H9 (cell line): ENCODE data around the gene NPY1R. TPM values are rescaled to one million over a fixed set of nuclear protein-coding genes. Genes with fewer than 3 reads are reported as not detected.

Experiments
- DNase-seq: peaks from one replicate; pipeline ENCODE4 v3.0.0-alpha.2; 2017
- H2AFZ ChIP-seq: one replicate; pipeline ENCODE4 v1.6.1; 2013; ENCODE audit warnings: mild to moderate bottlenecking, low read length, control low read depth, moderate library complexity
- H2AK5ac ChIP-seq: 2 replicates; pipeline ENCODE4 v1.6.1; 2013; ENCODE audit warnings: low read length, control low read depth, mixed read lengths; ENCODE audit not compliant: insufficient read length
- H2BK120ac ChIP-seq: one replicate; pipeline ENCODE4 v1.6.1; 2013; ENCODE audit warnings: low read depth, mild to moderate bottlenecking, low read length, control low read depth, inconsistent platforms; ENCODE audit not compliant: poor library complexity, severe bottlenecking
- H2BK12ac ChIP-seq: 2 replicates; pipeline ENCODE4 v1.6.1; 2013; ENCODE audit warnings: low read length, control low read depth, mixed read lengths, low read depth; ENCODE audit not compliant: insufficient read length
- H2BK15ac ChIP-seq: 2 replicates; pipeline ENCODE4 v1.6.1; 2013; ENCODE audit warnings: low read depth, low read length, control low read depth
- H2BK20ac ChIP-seq: one replicate; pipeline ENCODE4 v1.6.1; 2013; ENCODE audit warnings: low read depth, mild to moderate bottlenecking, low read length, control low read depth, inconsistent platforms; ENCODE audit not compliant: poor library complexity, severe bottlenecking
- H2BK5ac ChIP-seq: 2 replicates; pipeline ENCODE4 v1.6.1; 2013; ENCODE audit warnings: low read length, control low read depth, mixed read lengths; ENCODE audit not compliant: insufficient read length
- H3K14ac ChIP-seq: 2 replicates; pipeline ENCODE4 v1.6.1; 2013; ENCODE audit warnings: low read length, control low read depth; ENCODE audit not compliant: insufficient read depth
- H3K18ac ChIP-seq: 2 replicates; pipeline ENCODE4 v1.6.1; 2013; ENCODE audit warnings: low read depth, mild to moderate bottlenecking, mixed read lengths, low read length, control low read depth; ENCODE audit not compliant: insufficient read length
- H3K23ac ChIP-seq: 2 replicates; pipeline ENCODE4 v1.6.1; 2013; ENCODE audit warnings: low read length, control low read depth, mixed read lengths, low read depth; ENCODE audit not compliant: insufficient read length
- H3K23me2 ChIP-seq: 2 replicates; pipeline ENCODE4 v1.6.1; 2013; ENCODE audit warnings: low read depth, mild to moderate bottlenecking, mixed read lengths, low read length, control low read depth; ENCODE audit not compliant: insufficient read length, poor library complexity, severe bottlenecking
- H3K27ac ChIP-seq: 2 replicates; pipeline ENCODE4 v1.5.1; 2013; ENCODE audit warnings: low read length, control low read depth, mixed read lengths, low read depth; ENCODE audit not compliant: insufficient read length
- H3K27me3 ChIP-seq: 2 replicates; pipeline ENCODE4 v1.6.1; 2013; ENCODE audit warnings: low read length, control low read depth, inconsistent platforms; ENCODE audit not compliant: insufficient read depth
- H3K4ac ChIP-seq: 2 replicates; pipeline ENCODE4 v1.6.1; 2013; ENCODE audit warnings: low read depth, mild to moderate bottlenecking, control low read depth, inconsistent platforms, low read length, moderate library complexity
- H3K4me1 ChIP-seq: 2 replicates; pipeline ENCODE4 v1.6.1; 2013; ENCODE audit warnings: low read length, control low read depth, inconsistent platforms; ENCODE audit not compliant: insufficient read depth
- H3K4me2 ChIP-seq: 2 replicates; pipeline ENCODE4 v1.6.1; 2013; ENCODE audit warnings: low read length, control low read depth, mixed read lengths; ENCODE audit not compliant: insufficient read length, insufficient read depth
- H3K56ac ChIP-seq: 2 replicates; pipeline ENCODE4 v1.6.1; 2013; ENCODE audit warnings: low read depth, mild to moderate bottlenecking, mixed read lengths, low read length, control low read depth; ENCODE audit not compliant: insufficient read length
- H3K79me1 ChIP-seq: 2 replicates; pipeline ENCODE4 v1.6.1; 2013; ENCODE audit warnings: low read depth, mild to moderate bottlenecking, moderate library complexity, low read length, control low read depth, inconsistent platforms; ENCODE audit not compliant: insufficient read depth, poor library complexity, severe bottlenecking
- H3K79me2 ChIP-seq: 2 replicates; pipeline ENCODE4 v1.6.1; 2013; ENCODE audit warnings: low read length, control low read depth, inconsistent platforms; ENCODE audit not compliant: insufficient read depth
- H3K9ac ChIP-seq: 2 replicates; pipeline ENCODE4 v1.6.1; 2013; ENCODE audit warnings: low read length, control low read depth, mixed read lengths; ENCODE audit not compliant: insufficient read length; ENCODE audit errors: extremely low read depth
- H3K9me3 ChIP-seq: one replicate; pipeline ENCODE4 v1.6.1; 2013; ENCODE audit warnings: low read depth, low read length, inconsistent platforms; ENCODE audit not compliant: control insufficient read depth
- H3T11ph ChIP-seq: one replicate; pipeline ENCODE4 v1.6.1; 2013; ENCODE audit warnings: mild to moderate bottlenecking, low read length, control low read depth, inconsistent platforms
- H4K20me1 ChIP-seq: one replicate; pipeline ENCODE4 v1.6.1; 2013; ENCODE audit not compliant: control insufficient read depth, insufficient read length, insufficient read depth
- H4K5ac ChIP-seq: 2 replicates; pipeline ENCODE4 v1.6.1; 2013; ENCODE audit warnings: low read depth, mild to moderate bottlenecking, mixed read lengths, low read length, control low read depth; ENCODE audit not compliant: insufficient read length
- H4K8ac ChIP-seq: replicated peaks from 2 replicates; pipeline ENCODE4 v1.6.1; 2013; ENCODE audit warnings: low read length, control low read depth, mixed read lengths, low read depth; ENCODE audit not compliant: insufficient read length
- H4K91ac ChIP-seq: 2 replicates; pipeline ENCODE4 v1.6.1; 2013; ENCODE audit warnings: low read depth, mild to moderate bottlenecking, moderate library complexity, mixed read lengths, low read length, control low read depth; ENCODE audit not compliant: insufficient read length
- H3K27ac Mint-ChIP-seq, 3 experiments: 2 replicates in 2 of 3; 3 replicates in 1 of 3; pipeline ENCODE4 v1.8.0; 2020 to 2021; ENCODE audit warnings: mixed read lengths in 3 of 3, mild to moderate bottlenecking in 1 of 3, moderate library complexity in 1 of 3
- H3K27me3 Mint-ChIP-seq: 2 replicates; pipeline ENCODE4 v1.8.0; 2021; ENCODE audit warnings: low read depth, mild to moderate bottlenecking, moderate library complexity, mixed read lengths
- H3K36me3 Mint-ChIP-seq, 3 experiments: 2 replicates in 2 of 3; 3 replicates in 1 of 3; pipeline ENCODE4 v1.8.0; 2020 to 2021; ENCODE audit warnings: low read depth in 3 of 3, mixed read lengths in 3 of 3; ENCODE audit not compliant: insufficient read depth in 1 of 3
- H3K4me1 Mint-ChIP-seq, 2 experiments: 2 replicates each; pipeline ENCODE4 v1.8.0; 2020; ENCODE audit warnings: mixed read lengths in 2 of 2
- H3K4me3 Mint-ChIP-seq, 2 experiments: 2 replicates in 1 of 2; 3 replicates in 1 of 2; pipeline ENCODE4 v1.8.0; 2020 to 2021; ENCODE audit warnings: mild to moderate bottlenecking in 2 of 2, mixed read lengths in 2 of 2, moderate library complexity in 1 of 2
- H3K9me3 Mint-ChIP-seq, 2 experiments: 2 replicates in 1 of 2; 3 replicates in 1 of 2; pipeline ENCODE4 v1.8.0; 2020; ENCODE audit warnings: mild to moderate bottlenecking in 2 of 2, mixed read lengths in 2 of 2, moderate library complexity in 1 of 2
- CTCF ChIP-seq: fragments of 200-600 bp; sonication (generic); conservative IDR thresholded peaks from 3 replicates; pipeline ENCODE4 v1.8.0; 2021; ENCODE audit warnings: antibody characterized with exemption, mild to moderate bottlenecking
- WGBS: extraction: QIAGEN DNeasy Blood & Tissue Kit; methylation state at CpG from one replicate; pipeline ENCODE4 v1.1.7; 2013; ENCODE audit warnings: missing lambda C conversion rate, low lambda C conversion rate, mixed read lengths; ENCODE audit not compliant: insufficient read length; ENCODE audit errors: extremely low coverage; 5-methylcytosine and 5-hydroxymethylcytosine counted together
- total RNA-seq: library from RNA; stranded (reverse); gene quantifications from 2 replicates; pipeline ENCODE4 v1.2.1, GENCODE V29; 2021

Gene NPY1R
- total RNA-seq, 1 experiment from 2014 or later: 27.3 TPM

GRCh38 chr4:163335384-163335783 lies 3.0 kb upstream of the NPY1R start:
- Histone ChIP-seq H3K4ac (no peak overlapping the region), H4K5ac (no peak overlapping the region), H4K91ac (no peak overlapping the region), H3K14ac (no peak overlapping the region), H3K18ac (no peak overlapping the region), H2BK120ac (no peak overlapping the region), H3K9me3 (no peaks in the 10 kb centered on the region), H3K79me2 (0 out of 2 replicates have a peak, but pooled peaks cover 2% of the 10 kb centered on the region), H3K27me3 (peaks cover 8% of the 10 kb centered on the region; the same call in 1 of the 2 replicates), H3K23me2 (peaks cover 14% of the 10 kb centered on the region), H3T11ph (no peak overlapping the region), H2BK12ac (no peak overlapping the region), H4K20me1 (no peaks in the 10 kb centered on the region), H2AK5ac (no peak overlapping the region), H3K23ac (no peak overlapping the region), H3K56ac (no peak overlapping the region), H3K4me2 (no peak overlapping the region), H2BK5ac (no peak overlapping the region), H3K4me1 (no peaks in the 10 kb centered on the region; the same call in 1 of the 2 replicates), H2BK15ac (no peak overlapping the region), H4K8ac (no peak overlapping the region), H3K79me1 (no peaks in the 10 kb centered on the region), H2BK20ac (no peak overlapping the region), H3K9ac (no peak overlapping the region), H2AFZ (no peak overlapping the region), H3K27ac (no peak overlapping the region)
- Mint-ChIP-seq H3K4me3 (no peak overlapping the region), H3K9me3 (peaks cover 9 to 12% of the 10 kb centered on the region in 2 experiments), H3K27me3 (peaks cover 23% of the 10 kb centered on the region), H3K4me1 (peaks cover 13 to 16% of the 10 kb centered on the region in 2 experiments), H3K27ac (no peak overlapping the region), H3K36me3 (peaks cover 3 to 13% (median 10%) of the 10 kb centered on the region in 3 experiments; a peak in 6 of 7 replicates)
- WGBS: no CpG with 5 or more reads among the region's 3 CpGs
- DNase-seq: no peak
- no peak for TF ChIP-seq CTCF
